ENCODE data around the gene AIF1.

The AIF1 gene

GRCh38 chr6:31655349-31656237 is 40.6 kb downstream of the AIF1 start, which contains the start of gene APOM:
Gene APOM, plus strand, starts transcription at chr6:31655894. Its CDS starts 73 bp downstream, at chr6:31655967.
- TF ChIP-seq, protein P1, sequence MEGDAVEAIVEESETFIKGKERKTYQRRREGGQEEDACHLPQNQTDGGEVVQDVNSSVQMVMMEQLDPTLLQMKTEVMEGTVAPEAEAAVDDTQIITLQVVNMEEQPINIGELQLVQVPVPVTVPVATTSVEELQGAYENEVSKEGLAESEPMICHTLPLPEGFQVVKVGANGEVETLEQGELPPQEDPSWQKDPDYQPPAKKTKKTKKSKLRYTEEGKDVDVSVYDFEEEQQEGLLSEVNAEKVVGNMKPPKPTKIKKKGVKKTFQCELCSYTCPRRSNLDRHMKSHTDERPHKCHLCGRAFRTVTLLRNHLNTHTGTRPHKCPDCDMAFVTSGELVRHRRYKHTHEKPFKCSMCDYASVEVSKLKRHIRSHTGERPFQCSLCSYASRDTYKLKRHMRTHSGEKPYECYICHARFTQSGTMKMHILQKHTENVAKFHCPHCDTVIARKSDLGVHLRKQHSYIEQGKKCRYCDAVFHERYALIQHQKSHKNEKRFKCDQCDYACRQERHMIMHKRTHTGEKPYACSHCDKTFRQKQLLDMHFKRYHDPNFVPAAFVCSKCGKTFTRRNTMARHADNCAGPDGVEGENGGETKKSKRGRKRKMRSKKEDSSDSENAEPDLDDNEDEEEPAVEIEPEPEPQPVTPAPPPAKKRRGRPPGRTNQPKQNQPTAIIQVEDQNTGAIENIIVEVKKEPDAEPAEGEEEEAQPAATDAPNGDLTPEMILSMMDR (IDR thresholded peaks at IDR 0.05): no peak
- Histone ChIP-seq H3K27ac (peak within 1 kb of the TSS; percentile 27), H3K36me3 (peaks cover 27% of the 10 kb centered on the region), H3K4me1 (ENCODE audit: control insufficient read depth in 1 of 2, insufficient read depth in 1 of 2, low read depth in 1 of 2, low read length in 1 of 2) (peaks cover 62 to 65% of the 10 kb centered on the region in 2 experiments), H3K9me3 (no peaks in the 10 kb centered on the region), H3K4me3 (ENCODE audit: low read depth in 1 of 2, low read length in 1 of 2) (no peak within 1 kb of the TSS), H3K27me3 (no peaks in the 10 kb centered on the region)

DNA sequence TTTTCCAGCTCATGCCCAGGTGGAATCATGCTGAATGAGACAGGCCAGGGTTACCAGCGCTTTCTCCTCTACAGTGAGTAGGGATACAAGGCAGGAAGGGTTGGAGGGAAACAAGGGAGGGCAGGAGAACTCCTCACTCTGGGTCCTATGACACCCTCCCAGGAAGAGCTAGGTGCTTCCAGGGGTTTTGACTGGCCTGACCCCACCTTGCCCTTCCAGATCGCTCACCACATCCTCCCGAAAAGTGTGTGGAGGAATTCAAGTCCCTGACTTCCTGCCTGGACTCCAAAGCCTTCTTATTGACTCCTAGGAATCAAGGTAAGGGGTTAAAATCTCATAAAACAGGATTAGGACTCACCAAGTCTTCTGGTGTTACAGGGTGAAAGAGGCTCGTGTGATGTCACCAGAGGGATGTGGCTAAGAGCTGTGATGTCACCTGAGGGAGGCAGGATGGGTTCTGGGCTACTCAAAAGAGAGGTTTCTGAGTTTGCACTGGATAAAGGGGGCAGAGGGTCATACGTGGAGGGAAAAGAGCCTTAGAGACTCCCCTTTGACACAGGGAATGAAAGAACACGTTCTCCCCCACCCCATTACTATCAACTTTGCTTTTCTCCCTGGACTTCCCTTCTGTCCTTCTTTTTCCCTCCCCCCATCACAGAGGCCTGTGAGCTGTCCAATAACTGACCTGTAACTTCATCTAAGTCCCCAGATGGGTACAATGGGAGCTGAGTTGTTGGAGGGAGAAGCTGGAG is 42.5 kb downstream of the AIF1 start:
- H3K4me1 ChIP-seq (ENCODE audit: control insufficient read depth in 1 of 2, insufficient read depth in 1 of 2, low read depth in 1 of 2, low read length in 1 of 2): peaks cover 58 to 64% of the 10 kb centered on the region in 2 experiments

GRCh38 chr6:31658158-31658688 is 43.2 kb downstream of the AIF1 start:
- Histone ChIP-seq H3K4me1 (ENCODE audit: control insufficient read depth in 1 of 2, insufficient read depth in 1 of 2, low read depth in 1 of 2, low read length in 1 of 2) (peaks cover 53 to 64% of the 10 kb centered on the region in 2 experiments), H3K27ac (peak overlapping the region; percentile 35), H3K27me3 (no peaks in the 10 kb centered on the region), H3K4me3 (ENCODE audit: low read depth in 1 of 2, low read length in 1 of 2) (no peak overlapping the region), H3K36me3 (peaks cover 44% of the 10 kb centered on the region), H3K9me3 (no peaks in the 10 kb centered on the region)
- TF ChIP-seq, protein P1 (IDR thresholded peaks at IDR 0.05): no peak

More for the DNA sequence above, 42.5 kb downstream of the AIF1 start:
- Histone ChIP-seq H3K27me3 (no peaks in the 10 kb centered on the region), H3K27ac (peak overlapping the region; percentile 35), H3K9me3 (no peaks in the 10 kb centered on the region), H3K36me3 (peaks cover 41% of the 10 kb centered on the region), H3K4me3 (ENCODE audit: low read depth in 1 of 2, low read length in 1 of 2) (no peak overlapping the region)
- TF ChIP-seq, protein P1 (IDR thresholded peaks at IDR 0.05): no peak

DNA sequence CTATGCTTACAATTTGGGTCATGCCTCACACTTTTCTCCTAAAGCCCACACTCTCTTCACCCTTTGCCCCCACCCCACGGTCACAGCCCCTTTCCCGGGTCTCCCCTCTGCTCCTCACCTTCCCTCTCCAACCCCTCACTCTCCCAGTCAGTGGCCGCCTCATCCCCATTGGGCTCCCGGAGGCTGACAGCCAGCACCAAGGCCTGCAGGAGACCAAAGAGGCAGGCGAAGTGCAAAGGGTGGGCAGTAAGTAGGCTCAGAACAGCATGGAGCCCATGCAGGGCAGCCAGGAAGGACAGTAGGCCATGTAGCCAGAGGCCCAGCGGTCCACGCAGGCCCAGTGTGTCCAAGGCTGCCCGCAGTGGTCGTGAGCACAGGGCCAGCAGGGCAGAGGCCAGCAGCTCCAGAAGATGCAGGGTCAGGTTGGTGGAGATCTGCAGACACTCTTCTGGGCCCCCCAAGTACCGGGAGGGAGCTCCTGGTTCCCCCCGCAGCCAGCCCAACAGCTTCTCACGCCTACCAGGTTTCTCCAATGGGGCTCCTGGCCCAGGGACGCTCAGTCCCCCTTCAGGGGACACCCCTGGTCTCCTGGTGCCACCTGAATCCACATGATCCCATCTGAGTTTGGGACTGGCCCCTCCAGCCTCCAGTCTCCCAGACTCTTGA is 44.1 kb downstream of the AIF1 start:
- peaks cover 55 to 68% of the 10 kb centered on the region in 2 experiments for H3K4me1 ChIP-seq (ENCODE audit: control insufficient read depth in 1 of 2, insufficient read depth in 1 of 2, low read depth in 1 of 2, low read length in 1 of 2)

More for the DNA sequence above, 44.1 kb downstream of the AIF1 start:
- peak overlapping the region; percentile 77 to 92 for H3K4me3 ChIP-seq (ENCODE audit: low read depth in 1 of 2, low read length in 1 of 2)
- H3K27me3 ChIP-seq: no peaks in the 10 kb centered on the region
- peaks cover 52% of the 10 kb centered on the region for H3K36me3 ChIP-seq
- peak overlapping the region; percentile 92 for H3K27ac ChIP-seq
- no peaks in the 10 kb centered on the region for H3K9me3 ChIP-seq
- TF ChIP-seq, protein P1 (IDR thresholded peaks at IDR 0.05): no peak
